Chondrocyte (in vitro differentiated cells): ENCODE data around the gene ESRRA. TPM values are rescaled to one million over a fixed set of nuclear protein-coding genes. Genes with fewer than 3 reads are reported as not detected.

Source experiments
- DNase-seq: peaks from one replicate; pipeline ENCODE4 v3.0.0; 2021; ENCODE audit warnings: mixed read lengths, low spot score
- H3K27ac Mint-ChIP-seq: one replicate; pipeline ENCODE4 v1.8.0; 2021; ENCODE audit warnings: mild to moderate bottlenecking, moderate library complexity, mixed read lengths; ENCODE audit not compliant: unreplicated experiment
- H3K27me3 Mint-ChIP-seq: 2 replicates; pipeline ENCODE4 v1.8.0; 2021; ENCODE audit warnings: low read depth, mixed read lengths
- H3K36me3 Mint-ChIP-seq: 2 replicates; pipeline ENCODE4 v1.8.0; 2021; ENCODE audit warnings: low read depth, mixed read lengths
- H3K4me1 Mint-ChIP-seq: 2 replicates; pipeline ENCODE4 v1.8.0; 2021; ENCODE audit warnings: low read depth, mild to moderate bottlenecking, mixed read lengths
- H3K4me3 Mint-ChIP-seq: one replicate; pipeline ENCODE4 v1.8.0; 2021; ENCODE audit warnings: mild to moderate bottlenecking, moderate library complexity, mixed read lengths; ENCODE audit not compliant: unreplicated experiment
- H3K9me3 Mint-ChIP-seq: 2 replicates; pipeline ENCODE4 v1.8.0; 2021; ENCODE audit warnings: low read depth, mixed read lengths
- CTCF ChIP-seq: fragments of 200-600 bp; sonication (generic); IDR thresholded peaks from 2 replicates; pipeline ENCODE4 v1.5.0; 2021; ENCODE audit warnings: antibody characterized with exemption, mild to moderate bottlenecking, moderate library complexity
- total RNA-seq: library from RNA; stranded (reverse); gene quantifications from 3 replicates; pipeline ENCODE4 v1.2.1, GENCODE V29; 2021

The ESRRA gene
- total RNA-seq, 1 donor from 2014 or later, result 29.6 TPM

GRCh38 chr11:64352995-64353714, 47.8 kb downstream of the ESRRA start:
- H3K27me3 Mint-ChIP-seq, result no peaks in the 10 kb centered on the region
- H3K36me3 Mint-ChIP-seq, result no peaks in the 10 kb centered on the region
- no peak overlapping the region for H3K27ac Mint-ChIP-seq
- DNase-seq, result peak; percentile 91
- TF ChIP-seq CTCF, result no peak
- H3K4me1 Mint-ChIP-seq, result peaks cover 20% of the 10 kb centered on the region
- H3K9me3 Mint-ChIP-seq, result no peaks in the 10 kb centered on the region
- H3K4me3 Mint-ChIP-seq, result no peak overlapping the region

- Mint-ChIP-seq H3K4me3 (no peak overlapping the region), H3K9me3 (no peaks in the 10 kb centered on the region), H3K27me3 (no peaks in the 10 kb centered on the region), H3K4me1 (peaks cover 25% of the 10 kb centered on the region), H3K36me3 (no peaks in the 10 kb centered on the region), H3K27ac (no peak overlapping the region)
- no peak for DNase-seq
- no peak for TF ChIP-seq CTCF
Observed at GRCh38 chr11:64353715-64354506, 48.6 kb downstream of the ESRRA start.

- DNase-seq, result peak; percentile 93
- Mint-ChIP-seq H3K27ac (peak overlapping the region; percentile 70), H3K27me3 (no peaks in the 10 kb centered on the region), H3K36me3 (no peaks in the 10 kb centered on the region), H3K9me3 (no peaks in the 10 kb centered on the region), H3K4me3 (peak overlapping the region; percentile 40), H3K4me1 (peaks cover 32% of the 10 kb centered on the region)
- TF ChIP-seq CTCF, result peak; percentile 78
Observed at GRCh38 chr11:64355078-64355940, 50.0 kb downstream of the ESRRA start.

- Mint-ChIP-seq H3K27ac (peak overlapping the region; percentile 30), H3K4me1 (peaks cover 42% of the 10 kb centered on the region), H3K36me3 (peaks cover 3% of the 10 kb centered on the region), H3K4me3 (no peak overlapping the region), H3K9me3 (no peaks in the 10 kb centered on the region), H3K27me3 (no peaks in the 10 kb centered on the region)
- peak; percentile 73 for TF ChIP-seq CTCF
- DNase-seq, result peak; percentile 93
Observed at GRCh38 chr11:64356498-64357411, 51.4 kb downstream of the ESRRA start.
